K562 (cell line): Measurements from ENCODE around the gene LIN28B. TPM values are rescaled to one million over a fixed set of nuclear protein-coding genes. Genes with fewer than 3 reads are reported as not detected.

Experiments
- CBFA2T2 ChIP-seq: fragments of 450-650 bp; conservative IDR thresholded peaks from 2 replicates; pipeline ENCODE4 v1.6.1; 2017; ENCODE audit warnings: mild to moderate bottlenecking
- CCNT2 ChIP-seq: IDR thresholded peaks from 2 replicates; pipeline ENCODE4 v1.6.1; 2011; ENCODE audit warnings: borderline replicate concordance, low read depth, mild to moderate bottlenecking, moderate library complexity, mixed read lengths, low read length; ENCODE audit not compliant: insufficient read length; ENCODE audit errors: extremely low read depth
- HDAC6 ChIP-seq: IDR thresholded peaks from 2 replicates; pipeline ENCODE4 v1.6.1; 2012; ENCODE audit warnings: low read depth, mild to moderate bottlenecking, control low read depth, inconsistent platforms, low read length, moderate library complexity
- HES1 ChIP-seq: fragments of 450-650 bp; IDR thresholded peaks from 2 replicates; pipeline ENCODE4 v1.6.1; 2016; ENCODE audit warnings: low read depth, mild to moderate bottlenecking, moderate library complexity
- HNRNPH1 ChIP-seq: fragments of 200-400 bp; formaldehyde crosslinking; optimal IDR thresholded peaks from 2 replicates; pipeline ENCODE3; 2017; ENCODE audit warnings: low read depth, mild to moderate bottlenecking, low read length, moderate library complexity
- NFIX ChIP-seq: fragments of 250-450 bp; sonication (Bioruptor Pico); IDR thresholded peaks from 2 replicates; pipeline ENCODE4 v1.4.0; 2020; ENCODE audit warnings: low read depth, mild to moderate bottlenecking, moderate library complexity
- NR2F6 ChIP-seq: fragments of 450-650 bp; formaldehyde crosslinking; IDR thresholded peaks from 2 replicates; pipeline ENCODE4 v1.4.0; 2020; ENCODE audit warnings: mild to moderate bottlenecking
- PHF21A ChIP-seq: fragments of 450-650 bp; IDR thresholded peaks from 2 replicates; pipeline ENCODE4 v1.6.1; 2017; ENCODE audit warnings: low read depth, borderline replicate concordance
- ZBTB11 ChIP-seq, 3 experiments: fragments of 200-800 bp in 1 of 3; fragments of 250-450 bp in 1 of 3; fragments of 450-650 bp in 1 of 3; sonication (Bioruptor Pico) in 1 of 3; sonication (Bioruptor generic) in 1 of 3; formaldehyde crosslinking in 1 of 3; IDR thresholded peaks; 2 replicates each; pipeline versions ENCODE4 v1.6.1 to v1.8.0; 2016 to 2022; ENCODE audit warnings: mild to moderate bottlenecking in 2 of 3, missing genetic modification characterization in 2 of 3, missing compliant biosample characterization in 1 of 3, moderate library complexity in 1 of 3
- ZBTB26 ChIP-seq: fragments of 450-650 bp; formaldehyde crosslinking; IDR thresholded peaks from 2 replicates; pipeline ENCODE4 v1.4.0; 2022; ENCODE audit warnings: missing genetic modification characterization
- ZNF140 ChIP-seq: fragments of 250-450 bp; sonication (Bioruptor Pico); IDR thresholded peaks from 2 replicates; pipeline ENCODE4 v1.8.0; 2021; ENCODE audit warnings: moderate library complexity, mild to moderate bottlenecking, inconsistent platforms
- ZNF232 ChIP-seq: sonication (generic); formaldehyde crosslinking; IDR thresholded peaks from 2 replicates; pipeline ENCODE4 v1.8.0; 2022; ENCODE audit warnings: mild to moderate bottlenecking, missing genetic modification reagents
- ZNF707 ChIP-seq: fragments of 250-450 bp; sonication (Bioruptor Pico); conservative IDR thresholded peaks from 2 replicates; pipeline ENCODE4 v1.8.0; 2022; ENCODE audit warnings: inconsistent platforms, mild to moderate bottlenecking, moderate library complexity
- polyA plus RNA-seq, 8 experiments: library from polyadenylated mRNA; depleted of rRNA in 4 of 8; stranded (reverse) in 5 of 8; unstranded in 3 of 8; fragments of >200 nt; fragmentation: Nextera tagmentation in 2 of 8; fragmentation: Illumina TruSeq in 1 of 8; extraction: Ambion mirVana in 2 of 8; extraction: Trizol in 1 of 8; gene quantifications; 2 replicates each; pipeline versions ENCODE4 v1.2.1 to v1.2.3, GENCODE V29; 2011 to 2014; ENCODE audit warnings: inconsistent platforms in 1 of 8, missing spikeins in 1 of 8
- total RNA-seq, 7 experiments: library from RNA; depleted of rRNA in 6 of 7; stranded (reverse); fragments of >200 nt in 6 of 7; fragmentation: Illumina TruSeq in 2 of 7; extraction: Trizol in 2 of 7; gene quantifications; 2 replicates each; pipeline versions ENCODE4 v1.2.1 to v1.2.3, GENCODE V29; 2011 to 2021; ENCODE audit warnings: low replicate concordance in 1 of 7
- TF ChIP-seq, protein P1 (sequence below): fragments of 200-800 bp; sonication (Bioruptor generic); IDR thresholded peaks from 2 replicates; pipeline ENCODE4 v1.6.1; 2016; ENCODE audit warnings: missing genetic modification characterization, missing compliant biosample characterization

Gene LIN28B
- total and polyA plus RNA-seq, 9 of the 15 experiments (the other 6 are each of a cell fraction or from before 2014, with no cell fraction given), result 20.9 to 77.3 (median 42.1) TPM

DNA sequence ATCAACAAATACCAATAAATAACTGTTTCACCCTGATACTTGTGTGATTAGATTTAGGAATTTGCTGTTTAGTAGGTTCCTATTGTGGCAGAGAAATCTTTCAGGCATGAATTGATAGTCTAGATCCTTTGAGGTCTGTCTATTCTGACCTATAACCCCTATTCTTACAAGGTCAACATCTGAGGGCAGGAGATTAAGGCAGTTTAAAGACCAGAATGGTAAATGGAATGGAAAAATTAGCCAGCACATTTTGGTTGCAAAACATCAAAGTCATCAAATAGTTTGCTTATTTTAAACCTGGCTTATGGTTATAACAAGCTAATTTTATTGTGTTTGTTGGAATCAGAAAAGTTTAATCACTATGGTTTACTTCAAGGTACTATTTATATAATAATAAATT is 78.4 kb downstream of the LIN28B start (continued):
- TF ChIP-seq, protein P1, sequence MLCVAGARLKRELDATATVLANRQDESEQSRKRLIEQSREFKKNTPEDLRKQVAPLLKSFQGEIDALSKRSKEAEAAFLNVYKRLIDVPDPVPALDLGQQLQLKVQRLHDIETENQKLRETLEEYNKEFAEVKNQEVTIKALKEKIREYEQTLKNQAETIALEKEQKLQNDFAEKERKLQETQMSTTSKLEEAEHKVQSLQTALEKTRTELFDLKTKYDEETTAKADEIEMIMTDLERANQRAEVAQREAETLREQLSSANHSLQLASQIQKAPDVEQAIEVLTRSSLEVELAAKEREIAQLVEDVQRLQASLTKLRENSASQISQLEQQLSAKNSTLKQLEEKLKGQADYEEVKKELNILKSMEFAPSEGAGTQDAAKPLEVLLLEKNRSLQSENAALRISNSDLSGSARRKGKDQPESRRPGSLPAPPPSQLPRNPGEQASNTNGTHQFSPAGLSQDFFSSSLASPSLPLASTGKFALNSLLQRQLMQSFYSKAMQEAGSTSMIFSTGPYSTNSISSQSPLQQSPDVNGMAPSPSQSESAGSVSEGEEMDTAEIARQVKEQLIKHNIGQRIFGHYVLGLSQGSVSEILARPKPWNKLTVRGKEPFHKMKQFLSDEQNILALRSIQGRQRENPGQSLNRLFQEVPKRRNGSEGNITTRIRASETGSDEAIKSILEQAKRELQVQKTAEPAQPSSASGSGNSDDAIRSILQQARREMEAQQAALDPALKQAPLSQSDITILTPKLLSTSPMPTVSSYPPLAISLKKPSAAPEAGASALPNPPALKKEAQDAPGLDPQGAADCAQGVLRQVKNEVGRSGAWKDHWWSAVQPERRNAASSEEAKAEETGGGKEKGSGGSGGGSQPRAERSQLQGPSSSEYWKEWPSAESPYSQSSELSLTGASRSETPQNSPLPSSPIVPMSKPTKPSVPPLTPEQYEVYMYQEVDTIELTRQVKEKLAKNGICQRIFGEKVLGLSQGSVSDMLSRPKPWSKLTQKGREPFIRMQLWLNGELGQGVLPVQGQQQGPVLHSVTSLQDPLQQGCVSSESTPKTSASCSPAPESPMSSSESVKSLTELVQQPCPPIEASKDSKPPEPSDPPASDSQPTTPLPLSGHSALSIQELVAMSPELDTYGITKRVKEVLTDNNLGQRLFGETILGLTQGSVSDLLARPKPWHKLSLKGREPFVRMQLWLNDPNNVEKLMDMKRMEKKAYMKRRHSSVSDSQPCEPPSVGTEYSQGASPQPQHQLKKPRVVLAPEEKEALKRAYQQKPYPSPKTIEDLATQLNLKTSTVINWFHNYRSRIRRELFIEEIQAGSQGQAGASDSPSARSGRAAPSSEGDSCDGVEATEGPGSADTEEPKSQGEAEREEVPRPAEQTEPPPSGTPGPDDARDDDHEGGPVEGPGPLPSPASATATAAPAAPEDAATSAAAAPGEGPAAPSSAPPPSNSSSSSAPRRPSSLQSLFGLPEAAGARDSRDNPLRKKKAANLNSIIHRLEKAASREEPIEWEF (CRISPR knock-in tag), result no peak
- TF ChIP-seq ZNF140 (no peak), ZNF707 (CRISPR knock-in tag) (no peak), ZNF232 (CRISPR knock-in tag) (no peak), CBFA2T2 (peak; percentile 65), NR2F6 (no peak), CCNT2 (no peak), PHF21A (no peak), NFIX (no peak), HNRNPH1 (no peak), HES1 (0 out of 2 replicates have a peak, but pooled peaks have one; percentile 51), HDAC6 (no peak), ZBTB11 (CRISPR knock-in tag; IDR thresholded peaks at IDR 0.05) (no peak), ZBTB26 (CRISPR knock-in tag) (no peak)
